Suppressor macrophage treated with lipopolysaccharide for 4 hours (primary cell): ENCODE results near the gene BTRC.

ENCODE experiments used
- DNase-seq: peaks from one replicate; pipeline ENCODE4 v3.0.0-alpha.2; 2020

The BTRC gene

DNA sequence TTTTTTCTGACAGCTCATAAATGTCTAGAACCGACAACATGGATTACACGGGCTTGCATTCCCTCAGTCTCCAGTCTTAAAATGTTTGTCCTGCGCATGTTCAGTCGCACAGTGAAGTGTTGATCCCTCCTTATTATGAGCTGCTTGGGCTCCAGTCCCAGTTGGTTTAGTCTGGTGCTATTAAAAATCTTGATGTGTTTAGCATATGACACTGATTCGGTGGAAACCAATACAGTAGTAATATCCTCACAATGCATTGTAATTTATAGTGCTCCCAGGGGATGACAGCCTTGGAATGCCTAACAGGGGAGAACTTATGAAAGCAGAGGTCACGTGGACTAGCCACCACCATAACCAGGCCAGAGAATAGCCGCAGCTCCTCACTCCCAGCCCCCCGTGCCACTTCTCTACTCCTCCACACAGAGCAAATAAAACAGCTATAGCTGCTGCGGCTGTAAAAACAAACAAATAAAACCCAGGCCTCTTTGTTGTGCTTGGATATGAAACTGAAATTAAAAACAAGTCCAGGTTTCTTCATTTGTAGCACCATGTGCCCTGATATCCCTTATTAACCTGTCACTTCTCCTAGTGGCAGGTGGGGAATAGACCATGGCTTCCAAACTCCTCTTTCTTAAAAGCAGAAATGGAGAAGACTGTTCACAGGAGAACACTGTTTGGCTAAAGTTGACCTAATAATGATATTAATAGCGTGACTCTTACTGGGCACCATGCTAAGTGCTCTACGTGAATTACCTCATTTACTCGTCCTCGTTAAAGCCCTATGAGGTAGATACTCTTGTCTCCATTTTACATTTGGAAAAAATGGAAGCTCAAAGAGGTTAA is 241.8 kb downstream of the BTRC start:
- no peak for DNase-seq

DNA sequence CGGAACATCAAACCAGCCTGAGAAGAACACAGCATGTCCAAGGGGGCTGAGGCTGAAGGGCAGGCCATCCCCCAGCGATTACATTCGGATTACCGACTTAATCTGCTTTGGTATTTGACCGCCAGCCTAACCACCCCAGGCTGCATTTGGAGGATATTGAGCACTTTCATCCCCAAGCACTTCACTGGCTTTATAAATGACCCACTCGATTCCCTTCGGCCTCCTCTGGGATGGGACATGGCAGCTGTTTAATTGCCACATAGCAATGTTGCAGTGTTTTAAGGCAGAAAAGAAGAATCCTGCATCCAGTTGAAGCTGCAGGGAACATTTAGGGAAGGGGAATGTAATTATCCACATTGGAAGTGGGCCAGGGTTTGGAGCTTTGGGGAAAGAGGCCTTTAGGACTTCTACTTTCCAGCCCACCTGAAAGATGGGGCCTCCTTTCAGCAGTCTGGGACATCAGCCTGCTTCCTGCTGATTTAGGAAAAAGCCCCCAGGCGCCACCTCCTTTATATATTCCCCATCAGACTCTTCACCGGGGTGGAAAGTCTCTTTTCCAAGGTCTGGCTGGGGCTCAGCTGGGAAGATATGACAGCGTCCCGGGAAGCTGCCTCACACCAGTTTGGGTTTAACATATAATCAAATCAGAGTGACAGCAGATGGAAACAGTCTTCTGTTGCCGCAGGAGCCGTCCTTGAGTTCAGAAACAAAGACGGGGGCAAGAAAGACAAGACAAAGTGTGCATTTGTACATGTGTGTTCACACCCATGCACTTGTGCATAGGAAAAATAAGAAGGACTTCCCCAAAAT is 243.3 kb downstream of the BTRC start:
- DNase-seq, result no peak

DNA sequence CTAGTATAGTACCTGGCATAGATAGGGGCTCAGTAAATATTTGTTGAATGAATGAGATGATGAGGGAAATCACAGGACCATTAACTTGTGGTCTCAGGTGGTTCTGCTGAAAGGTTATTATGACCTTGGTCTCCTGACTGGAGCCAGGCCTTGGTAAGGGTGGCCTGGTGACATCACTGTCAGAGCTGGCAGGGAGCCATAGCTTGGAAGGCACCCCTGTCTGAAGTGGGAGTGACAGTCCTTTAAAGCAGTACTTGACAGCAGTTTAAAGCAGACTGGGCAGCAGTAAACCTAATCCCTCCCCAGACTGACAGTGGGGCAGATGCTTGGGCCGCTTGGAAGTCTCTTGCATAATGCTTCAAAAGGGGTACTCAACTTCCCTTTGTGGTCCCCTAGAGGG is 247.6 kb downstream of the BTRC start:
- DNase-seq, result no peak

DNA sequence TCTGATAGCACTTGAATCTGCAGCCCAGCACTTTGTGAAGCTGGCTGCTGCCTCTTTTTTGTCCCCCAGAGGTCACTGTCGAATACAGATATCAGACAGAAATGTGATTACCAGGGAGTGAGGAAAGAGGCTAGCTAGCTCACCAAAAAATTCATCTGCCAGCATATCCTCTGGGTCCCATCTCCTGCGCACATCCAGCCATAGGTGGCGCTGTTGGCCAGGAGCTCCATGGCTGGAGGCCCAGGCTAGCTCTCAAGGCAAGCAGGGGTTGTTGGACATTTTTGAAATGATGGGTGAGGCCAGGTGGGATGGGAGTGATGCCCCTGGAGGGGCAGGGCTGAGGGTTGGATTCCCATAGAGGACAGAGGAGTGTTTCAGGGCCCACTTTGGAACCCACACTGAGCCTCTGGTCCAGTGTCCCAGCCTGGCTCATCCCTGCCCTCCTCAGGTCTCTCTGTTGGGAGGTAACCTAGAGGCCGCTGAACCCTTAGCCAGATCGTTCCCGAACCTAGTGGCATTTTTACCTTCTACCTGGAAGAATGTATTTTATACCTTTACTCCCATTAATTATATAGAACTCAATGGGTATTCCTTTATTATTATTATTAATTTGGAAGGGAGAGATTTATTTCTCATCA is 248.9 kb downstream of the BTRC start:
- DNase-seq, result peak; percentile 78
